Posterior cingulate gyrus (tissue), 11 donors: ENCODE data around the gene RRAGB.
A peak's percentile ranks its signal among the peaks of the same experiment; 100 is the strongest.
"Not testable (repeated sequence)": the region's sequence is repeated elsewhere in the genome, so short reads cannot be mapped to it uniquely, and the experiment has no call there.

Experiments used
- DNase-seq, 10 donors: peaks; one replicate each; pipeline versions ENCODE4 v3.0.0 to v3.0.0-alpha.2; 2020 to 2021; ENCODE audit warnings: mixed read lengths in 3 of 10
- intact Hi-C: fragments of 100-400 bp; cut with DNase I; formaldehyde crosslinking; loops from one replicate; pipeline ENCODE4 v1.15.1; 2023

RRAGB gene, protein sequence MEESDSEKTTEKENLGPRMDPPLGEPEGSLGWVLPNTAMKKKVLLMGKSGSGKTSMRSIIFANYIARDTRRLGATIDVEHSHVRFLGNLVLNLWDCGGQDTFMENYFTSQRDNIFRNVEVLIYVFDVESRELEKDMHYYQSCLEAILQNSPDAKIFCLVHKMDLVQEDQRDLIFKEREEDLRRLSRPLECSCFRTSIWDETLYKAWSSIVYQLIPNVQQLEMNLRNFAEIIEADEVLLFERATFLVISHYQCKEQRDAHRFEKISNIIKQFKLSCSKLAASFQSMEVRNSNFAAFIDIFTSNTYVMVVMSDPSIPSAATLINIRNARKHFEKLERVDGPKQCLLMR

DNA sequence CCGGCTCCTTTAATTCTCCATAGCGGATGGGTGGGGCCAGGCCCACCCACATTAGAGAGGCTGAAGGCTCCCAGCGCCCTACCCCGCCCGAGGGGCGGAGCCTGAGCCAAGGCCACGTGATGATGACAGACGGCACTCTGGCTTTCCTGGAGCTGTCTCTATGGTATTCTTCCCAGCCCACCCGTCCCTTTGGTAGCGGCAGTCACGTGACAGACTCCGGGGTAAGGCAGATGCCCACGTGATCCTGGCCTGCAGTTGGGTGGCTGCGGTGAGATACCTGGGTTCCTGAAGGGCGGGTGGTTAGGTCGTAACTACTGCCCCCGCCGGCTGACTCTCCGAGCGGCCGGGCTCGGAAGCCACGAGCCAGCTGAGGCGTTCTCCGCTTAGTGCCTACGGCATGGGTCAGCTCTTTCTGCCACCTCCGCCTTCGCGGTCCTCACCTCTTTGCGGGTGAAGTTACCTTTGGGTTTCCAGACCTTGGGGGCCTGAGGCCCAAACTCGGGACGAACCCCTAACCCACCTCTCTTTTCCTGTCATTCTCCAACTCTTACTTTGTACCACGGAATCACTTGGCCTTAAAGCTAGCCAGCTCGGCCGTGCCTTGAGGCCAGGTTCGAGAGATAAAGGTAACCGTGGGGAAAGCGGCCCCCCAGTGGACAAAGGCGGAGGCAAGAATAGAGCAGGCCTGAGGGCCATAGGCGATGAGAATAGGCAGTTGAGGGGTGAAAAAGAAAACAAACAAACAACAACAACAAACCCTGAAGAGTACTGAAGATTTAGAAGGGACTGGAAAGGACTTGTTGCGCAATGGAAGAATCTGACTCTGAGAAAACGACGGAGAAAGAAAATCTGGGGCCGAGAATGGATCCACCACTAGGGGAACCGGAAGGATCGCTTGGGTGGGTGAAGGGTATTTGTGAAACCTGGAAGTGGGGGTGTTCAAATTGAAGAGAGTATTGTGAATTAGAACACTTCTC lies at the start of gene RRAGB:
Gene RRAGB (plus strand): TSS at position 229 of the 977 bp plus-strand sequence. CDS start 579 bp downstream, at position 808.
- intact Hi-C loops: no loop called here
- peak; percentile 90 to 99 (median 92) for DNase-seq

DNA sequence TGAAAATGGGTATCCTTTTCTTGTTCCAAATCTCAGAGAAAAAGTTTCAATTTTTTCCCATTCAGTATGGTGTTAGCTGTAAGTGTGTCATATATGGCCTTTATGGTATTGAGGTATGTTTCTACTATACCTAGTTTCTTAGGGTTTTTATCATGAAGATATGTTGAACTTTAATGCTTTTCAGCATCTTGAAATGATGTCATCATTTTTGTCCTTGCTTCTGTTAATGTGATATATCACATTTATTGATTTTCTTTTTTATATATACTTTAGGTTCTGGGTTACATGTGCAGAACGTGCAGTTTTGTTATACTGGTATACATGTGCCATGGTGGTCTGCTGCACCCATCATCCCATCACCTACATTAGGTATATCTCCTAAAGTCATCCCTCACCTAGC lies 49.5 kb upstream of the RRAGB start:
- no peak for DNase-seq
- intact Hi-C loops: no loop called here

DNA sequence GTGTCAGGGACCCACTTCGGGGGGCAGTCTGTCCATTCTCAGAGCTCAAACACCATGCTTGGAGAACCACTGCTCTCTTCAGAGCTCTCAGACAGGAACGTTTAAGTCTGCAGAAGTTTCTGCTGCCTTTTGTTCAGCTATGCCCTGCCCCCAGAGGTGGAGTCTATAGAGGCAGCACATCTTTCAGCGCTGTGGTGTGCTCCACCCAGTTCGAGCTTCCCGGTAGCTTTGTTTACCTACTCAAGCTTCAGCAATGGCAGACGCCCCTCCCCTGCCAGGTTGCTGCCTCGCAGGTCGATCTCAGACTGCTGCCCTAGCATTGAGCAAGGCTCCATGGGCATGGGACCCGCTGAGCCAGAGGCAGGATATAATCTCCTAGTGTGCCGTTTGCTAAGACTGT lies 29.0 kb upstream of the RRAGB start:
- intact Hi-C loops, DNase-seq: not testable (repeated sequence)

DNA sequence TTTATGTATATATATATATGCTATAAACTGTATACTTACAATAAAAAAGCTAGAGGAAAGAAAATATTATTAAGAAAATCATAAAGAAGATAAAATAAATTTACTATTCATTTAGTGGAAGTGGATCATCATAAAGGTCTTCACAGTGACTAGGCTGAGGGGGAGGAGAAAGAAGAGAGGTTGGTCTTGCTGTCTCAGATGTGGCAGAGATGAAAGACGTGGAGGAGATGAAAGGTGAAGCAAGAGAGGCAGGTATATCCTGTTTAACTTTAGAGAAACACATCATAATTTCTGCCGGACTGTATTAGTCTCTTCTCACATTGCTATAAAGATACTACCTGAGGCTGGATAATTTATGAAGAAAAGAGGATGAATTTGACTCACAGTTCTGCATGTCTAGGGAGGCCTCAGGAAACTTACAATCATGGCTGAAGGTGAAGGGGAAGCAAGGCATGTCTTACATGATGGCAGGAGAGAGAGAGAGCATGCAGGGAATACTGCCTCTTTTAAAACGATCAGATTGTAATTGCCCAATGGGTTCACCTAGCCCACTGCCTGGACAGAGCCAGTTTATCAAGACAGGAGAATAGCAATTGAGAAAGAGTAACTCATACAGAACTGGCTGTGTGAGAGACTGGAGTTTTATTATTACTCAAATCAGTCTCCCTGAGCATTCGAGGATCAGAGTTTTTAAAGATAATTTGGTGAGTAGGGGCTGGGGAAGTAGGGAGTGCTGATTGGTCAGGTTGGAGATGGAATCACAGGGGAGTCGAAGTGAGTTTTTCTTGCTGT lies 22.1 kb upstream of the RRAGB start:
- no peak for DNase-seq
- intact Hi-C loops: no loop called here

DNA sequence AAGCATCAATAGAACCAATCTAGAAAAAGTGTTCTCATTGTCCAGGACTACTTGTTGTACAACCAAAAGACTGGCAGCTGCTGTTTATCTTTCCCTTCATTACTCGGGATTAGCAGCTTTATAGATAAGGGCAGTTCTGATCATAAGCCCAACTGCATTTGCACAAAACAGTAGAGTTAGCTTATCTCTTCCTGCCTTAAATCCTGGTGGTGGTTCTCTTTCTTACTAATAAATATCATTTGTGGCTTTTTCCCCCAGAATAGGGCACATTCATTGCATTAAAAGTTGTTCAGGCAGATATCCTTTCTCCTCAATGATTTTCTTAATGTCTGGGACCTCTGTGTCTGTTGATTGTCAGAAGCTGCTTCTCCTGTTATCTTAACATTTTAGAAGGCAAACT lies 20.2 kb upstream of the RRAGB start:
- no peak for DNase-seq
- intact Hi-C loops: no loop called here

DNA sequence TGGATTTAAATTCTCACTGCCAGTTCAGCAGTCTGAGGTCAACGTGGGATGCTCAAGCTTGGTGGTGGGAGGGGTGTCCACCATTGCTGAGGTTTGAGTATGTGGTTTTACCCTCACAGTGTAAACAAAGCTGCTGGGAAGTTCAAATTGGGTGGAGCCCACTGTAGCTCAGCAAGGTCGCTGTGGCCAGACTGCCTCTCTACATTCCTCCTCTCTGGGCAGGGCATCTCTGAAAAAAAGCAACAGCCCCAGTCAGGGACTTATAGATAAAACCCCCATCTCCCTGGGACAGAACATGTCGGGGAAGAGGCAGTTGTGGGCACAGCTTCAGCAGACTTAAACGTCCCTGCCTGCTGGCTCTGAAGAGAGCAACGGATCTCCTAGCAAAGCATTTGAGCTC lies 14.9 kb upstream of the RRAGB start:
- intact Hi-C loops: no loop called here
- no peak for DNase-seq

DNA sequence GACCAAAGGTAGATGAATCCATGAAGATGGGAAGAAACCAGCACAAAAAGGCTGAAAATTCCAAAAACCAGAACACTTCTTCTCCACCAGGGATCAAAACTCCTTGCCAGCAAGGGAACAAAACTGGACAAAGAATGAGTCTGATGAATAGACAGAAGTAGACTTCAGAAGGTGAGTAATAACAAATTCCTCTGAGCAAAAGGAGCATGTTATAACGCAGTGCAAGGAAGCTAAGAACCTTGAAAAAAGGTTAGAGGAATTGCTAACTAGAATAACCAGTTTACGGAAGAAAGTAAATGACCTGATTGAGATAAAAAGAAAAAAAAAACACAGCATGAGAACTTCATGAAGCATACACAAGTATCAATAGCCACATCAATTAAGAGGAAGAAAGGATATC lies 14.1 kb upstream of the RRAGB start:
- intact Hi-C loops, DNase-seq: not testable (repeated sequence)

DNA sequence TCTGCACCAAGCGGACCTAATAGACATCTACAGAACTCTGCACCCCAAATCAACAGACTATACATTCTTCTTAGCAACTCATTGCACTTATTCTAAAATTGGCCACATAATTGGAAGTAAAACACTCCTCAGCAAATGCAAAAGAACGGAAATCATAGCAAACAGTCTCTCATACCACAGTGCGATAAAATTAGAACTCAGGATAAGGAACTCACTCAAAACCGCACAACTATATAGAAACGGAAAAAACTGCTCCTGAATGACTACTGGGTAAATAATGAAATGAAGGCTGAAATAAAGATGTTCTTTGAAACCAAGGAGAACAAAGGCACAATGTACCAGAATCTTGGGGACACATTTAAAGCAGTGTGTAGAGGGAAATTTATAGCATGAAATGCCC lies 12.5 kb upstream of the RRAGB start:
- intact Hi-C loops, DNase-seq: not testable (repeated sequence)

DNA sequence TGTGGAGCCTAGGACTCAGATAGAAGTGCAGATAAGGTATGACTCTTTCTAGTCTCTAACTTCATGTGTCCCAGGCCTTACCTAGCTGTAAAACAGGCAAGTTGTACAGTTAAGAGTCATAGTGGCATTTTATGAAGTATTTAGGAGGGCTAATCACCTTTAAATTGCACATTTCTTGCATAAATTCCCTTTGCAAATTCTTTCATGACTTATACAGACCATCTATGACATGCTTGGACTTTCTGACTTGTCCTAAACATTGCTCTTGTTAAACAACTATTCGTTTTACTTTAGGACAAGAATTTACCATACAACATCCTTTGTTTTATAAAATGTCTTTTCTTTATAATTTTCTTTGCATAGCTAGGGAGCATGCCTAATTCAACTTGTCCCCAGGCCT lies 7.8 kb upstream of the RRAGB start:
- intact Hi-C loops: no loop called here
- no peak for DNase-seq

DNA sequence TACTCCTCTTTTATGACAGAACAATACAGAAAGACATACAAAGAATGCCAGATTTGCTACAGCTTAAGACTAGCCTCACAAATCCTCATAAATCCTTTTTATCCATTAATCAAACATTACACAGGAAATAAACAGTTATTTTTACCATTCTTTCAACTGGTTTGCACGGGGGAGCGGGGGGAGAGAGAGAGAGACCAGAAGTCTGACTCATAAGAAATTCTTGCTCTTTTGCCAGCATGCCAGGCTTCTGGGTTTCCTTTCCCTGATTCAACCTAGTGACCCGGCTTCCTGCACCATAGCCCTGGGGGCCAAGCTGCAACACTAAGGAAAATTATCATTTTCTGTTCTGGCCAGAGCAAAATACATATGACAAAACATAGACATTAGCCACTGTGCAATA lies 6.8 kb upstream of the RRAGB start:
- intact Hi-C loops: no loop called here
- no peak for DNase-seq

DNA sequence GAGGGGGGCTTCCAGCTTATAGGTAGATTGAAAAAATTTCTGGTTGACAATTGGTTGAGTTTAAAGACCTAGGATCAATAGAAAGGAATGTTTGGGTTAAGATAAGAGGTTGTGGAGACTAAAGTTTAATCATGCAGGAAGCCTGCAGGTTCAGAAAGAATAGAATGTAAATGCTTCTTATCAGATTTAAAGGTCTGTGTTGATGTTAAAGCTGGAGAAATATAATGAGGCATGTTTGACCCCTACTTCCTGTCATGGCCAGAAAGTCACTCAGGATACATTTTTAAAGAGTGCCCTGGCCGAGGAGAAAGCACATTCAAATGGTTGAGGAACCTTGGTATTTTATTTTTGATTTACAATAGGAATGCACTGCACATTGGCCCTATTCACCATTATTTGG lies 3.9 kb upstream of the RRAGB start:
- intact Hi-C loops: no loop called here
- no peak for DNase-seq

DNA sequence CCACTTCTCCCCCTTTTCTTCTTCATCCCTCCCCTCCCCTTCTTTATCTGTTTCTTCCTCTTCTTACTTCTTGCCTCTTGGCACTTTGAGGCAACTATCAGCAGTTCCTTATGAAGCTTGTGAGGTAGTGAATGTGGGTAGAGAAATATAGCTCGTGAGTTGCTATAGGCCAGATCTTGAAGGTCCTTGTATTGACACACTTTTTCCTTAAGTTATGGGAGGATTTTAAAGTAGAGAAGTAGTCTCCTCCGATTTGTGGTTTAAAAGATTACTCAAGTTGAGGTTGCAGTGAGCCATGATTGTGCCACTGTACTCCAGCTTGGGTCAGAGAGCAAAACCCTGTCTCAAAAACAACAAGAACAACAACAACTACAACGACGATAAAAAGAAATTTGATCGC lies 3.4 kb upstream of the RRAGB start:
- no peak for DNase-seq
- intact Hi-C loops: no loop called here

DNA sequence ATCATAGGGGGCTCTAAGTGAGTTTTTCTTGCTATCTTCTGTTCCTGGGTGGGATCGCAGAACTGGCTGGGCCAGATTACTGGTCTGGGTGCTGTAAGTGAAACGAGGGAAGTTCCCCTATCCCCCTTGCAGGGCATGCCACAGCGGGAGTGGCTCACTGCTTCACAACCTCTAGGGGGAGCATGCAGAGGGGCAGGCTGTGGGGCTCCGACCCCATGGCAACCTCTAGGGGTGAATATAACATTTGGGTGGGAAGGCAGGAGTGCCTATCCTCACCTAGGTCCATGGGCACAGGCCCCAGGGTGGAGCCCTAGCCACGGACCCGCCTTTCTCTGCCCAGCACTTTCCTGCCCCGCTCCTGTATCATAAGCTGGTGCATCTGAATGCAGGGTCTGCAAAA lies 1.7 kb upstream of the RRAGB start:
- intact Hi-C loops: no loop called here
- peak in 1 of 10 donors; percentile 52 for DNase-seq

DNA sequence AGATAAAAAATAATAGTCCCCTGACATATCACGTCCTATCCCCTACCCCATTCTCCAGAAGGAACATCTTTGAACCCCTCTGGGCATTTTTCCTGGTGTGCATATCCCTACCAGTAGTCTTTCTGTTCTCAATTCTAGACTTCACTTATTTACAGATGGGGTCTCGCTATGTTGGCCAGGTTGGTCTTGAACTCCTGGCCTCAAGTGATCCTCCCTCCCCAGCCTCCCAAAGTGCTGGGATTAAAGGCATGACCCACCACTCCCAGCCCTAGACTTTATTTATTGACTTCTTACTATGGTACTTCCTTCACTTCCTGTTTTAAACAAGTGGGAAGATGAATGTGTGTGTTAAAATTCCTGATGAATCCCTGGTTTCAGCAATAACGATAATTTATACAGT lies 612 bp upstream of the RRAGB start:
- intact Hi-C loops: no loop called here
- no peak for DNase-seq

DNA sequence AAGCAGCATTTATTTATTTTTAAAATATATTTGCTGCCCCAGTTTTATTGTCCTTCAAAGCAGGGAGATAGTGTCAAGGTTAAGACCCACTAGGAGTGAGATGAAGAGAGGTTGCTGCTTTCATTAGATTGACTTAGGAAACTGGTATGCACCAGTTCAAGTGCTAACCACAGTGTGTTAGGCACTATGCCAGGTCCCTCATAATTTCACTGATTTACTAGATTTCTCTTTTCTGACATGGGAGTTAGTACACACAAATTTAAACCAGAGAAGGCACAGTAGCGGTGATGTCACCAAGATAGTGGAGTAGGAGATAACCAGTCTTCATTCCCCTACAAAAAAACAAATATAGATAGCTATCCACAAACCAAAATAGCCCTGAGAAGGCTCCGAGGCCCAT lies 14.3 kb downstream of the RRAGB start:
- DNase-seq: no peak
- intact Hi-C loops: no loop called here

DNA sequence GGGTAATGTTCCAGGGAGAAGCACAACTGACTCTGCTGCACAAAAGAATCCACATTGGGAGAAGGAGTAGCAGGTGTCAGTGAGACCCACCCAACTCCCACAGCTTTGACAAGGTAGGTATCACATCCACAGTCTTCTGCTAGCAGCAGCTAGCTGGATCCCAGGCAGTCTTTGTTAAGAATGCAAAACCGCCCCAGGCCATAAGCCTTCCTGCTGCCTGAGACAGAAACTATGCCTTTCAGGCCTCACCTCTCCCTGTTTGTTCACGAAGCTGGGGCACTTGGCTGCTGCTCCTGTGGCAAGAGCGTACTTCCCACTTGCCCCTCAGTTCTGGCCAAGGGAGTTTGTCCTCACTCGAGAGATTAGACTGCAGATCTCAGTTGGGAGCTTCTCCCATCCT lies 21.4 kb downstream of the RRAGB start:
- no peak for DNase-seq
- intact Hi-C loops: no loop called here

DNA sequence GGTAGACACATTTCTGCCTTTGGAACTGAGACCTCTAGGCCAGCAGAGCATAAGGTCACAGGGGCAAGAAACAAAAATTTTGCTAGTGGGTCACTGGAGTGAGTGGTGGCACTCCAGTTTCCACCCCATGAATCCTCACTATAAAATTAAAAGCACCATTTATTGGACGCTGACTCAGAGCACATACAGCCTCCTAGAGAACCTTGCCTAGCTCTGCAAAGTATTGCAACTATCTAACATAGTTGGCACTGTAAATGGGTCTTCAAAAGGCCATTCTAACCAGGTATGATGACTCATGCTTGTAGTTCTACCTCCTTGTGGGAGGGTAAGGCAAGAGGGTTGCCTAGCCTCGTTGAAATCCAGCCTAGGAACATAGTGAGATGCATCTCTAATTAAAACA lies 25.1 kb downstream of the RRAGB start:
- intact Hi-C loops: no loop called here
- no peak for DNase-seq

DNA sequence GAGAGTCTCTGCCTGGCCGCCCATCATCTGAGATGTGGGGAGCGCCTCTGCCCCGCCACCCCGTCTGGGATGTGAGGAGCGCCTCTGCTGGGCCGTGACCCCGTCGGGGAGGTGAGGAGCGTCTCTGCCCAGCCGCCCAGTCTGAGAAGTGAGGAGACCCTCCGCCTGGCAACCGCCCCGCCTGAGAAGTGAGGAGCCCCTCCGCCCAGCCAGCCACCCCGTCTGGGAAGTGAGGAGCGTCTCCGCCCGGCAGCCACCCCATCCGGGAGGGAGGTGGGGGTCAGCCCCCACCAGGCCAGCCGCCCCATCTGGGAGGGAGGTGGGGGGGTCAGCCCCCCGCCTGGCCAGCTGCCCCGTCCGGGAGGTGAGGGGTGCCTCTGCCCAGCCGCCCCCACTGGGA lies 30.9 kb downstream of the RRAGB start:
- DNase-seq: peak in 3 of 10 donors; percentile 63 to 77 (median 76)
- intact Hi-C loops: not testable (repeated sequence)

DNA sequence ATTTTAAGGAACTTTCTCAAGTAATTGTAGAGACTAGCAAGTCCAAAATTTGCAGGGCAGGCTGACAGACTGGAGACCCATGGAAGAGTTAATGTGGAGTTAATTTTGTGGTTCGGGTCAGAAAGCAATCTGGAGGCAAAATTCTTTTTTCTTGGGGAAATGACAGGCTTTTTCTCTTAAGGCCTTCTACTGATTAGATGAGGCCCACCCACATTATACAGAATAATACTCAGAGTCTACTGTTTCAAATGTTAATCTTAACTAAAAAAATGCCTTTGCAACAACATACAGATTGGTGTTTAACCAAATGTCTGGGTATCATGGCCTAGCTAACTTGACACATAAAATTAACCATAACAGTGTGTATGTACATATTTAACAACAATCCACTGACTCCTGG lies 32.7 kb downstream of the RRAGB start:
- intact Hi-C loops: no loop called here

DNA sequence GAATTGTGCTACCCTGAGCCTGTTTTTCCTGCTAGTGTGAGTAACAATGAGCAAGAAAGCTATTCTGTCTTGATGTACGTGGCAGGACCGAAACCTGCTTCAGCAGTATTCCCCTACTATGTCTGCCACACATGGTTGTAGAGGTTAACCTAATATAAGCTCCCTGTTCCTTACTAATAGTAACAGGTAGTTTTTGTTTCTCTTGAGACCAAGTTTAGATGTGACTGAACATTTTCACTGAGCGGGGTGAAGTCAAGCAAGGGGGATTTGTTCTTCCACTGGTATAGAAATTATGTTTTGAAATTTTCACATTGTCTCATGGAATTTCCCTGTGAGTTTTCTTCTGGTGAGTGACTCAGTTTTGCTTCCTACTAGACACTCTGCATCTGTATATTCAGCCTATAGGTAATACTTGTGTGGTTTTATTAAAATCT lies 37.3 kb downstream of the RRAGB start:
- no peak for DNase-seq
- intact Hi-C loops: no loop called here

More for the DNA sequence above, 32.7 kb downstream of the RRAGB start:
- DNase-seq: no peak

DNA sequence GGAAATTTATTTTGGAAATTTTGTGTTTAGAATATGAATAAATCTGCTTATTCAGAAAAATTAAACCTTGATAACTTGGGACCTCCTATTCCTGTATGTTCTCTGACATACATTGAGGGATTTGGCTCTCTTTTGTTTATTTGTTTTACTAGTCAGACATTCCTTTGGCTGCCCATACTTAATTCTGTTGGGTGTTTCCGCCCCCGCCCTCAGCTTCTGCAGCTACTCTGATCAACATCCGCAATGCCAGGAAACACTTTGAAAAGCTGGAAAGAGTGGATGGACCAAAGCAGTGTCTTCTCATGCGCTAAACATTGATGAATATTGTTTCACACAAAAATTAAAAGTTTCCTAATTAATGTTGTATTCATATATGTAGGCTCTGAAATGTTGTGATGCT lies 40.5 kb downstream of the RRAGB start:
- DNase-seq: no peak
- intact Hi-C loops: no loop called here
